OCI-LY1 (cell line): ENCODE data around the gene PREX1.

Source experiments
- EZH2 ChIP-seq: fragments of 200-600 bp; sonication (generic), shearing (Covaris generic); IDR thresholded peaks from 2 replicates; pipeline ENCODE4 v1.8.0; 2017; ENCODE audit warnings: borderline replicate concordance, mixed run types, mild to moderate bottlenecking, antibody characterized with exemption, low read length, moderate library complexity, mixed read lengths
- TF ChIP-seq, protein P1 (sequence below): fragments of 200-600 bp; sonication (generic), shearing (Covaris generic); IDR thresholded peaks from 2 replicates; pipeline ENCODE4 v1.5.1; 2017; ENCODE audit warnings: mild to moderate bottlenecking, antibody characterized with exemption, low read length, moderate library complexity, mixed read lengths

DNA sequence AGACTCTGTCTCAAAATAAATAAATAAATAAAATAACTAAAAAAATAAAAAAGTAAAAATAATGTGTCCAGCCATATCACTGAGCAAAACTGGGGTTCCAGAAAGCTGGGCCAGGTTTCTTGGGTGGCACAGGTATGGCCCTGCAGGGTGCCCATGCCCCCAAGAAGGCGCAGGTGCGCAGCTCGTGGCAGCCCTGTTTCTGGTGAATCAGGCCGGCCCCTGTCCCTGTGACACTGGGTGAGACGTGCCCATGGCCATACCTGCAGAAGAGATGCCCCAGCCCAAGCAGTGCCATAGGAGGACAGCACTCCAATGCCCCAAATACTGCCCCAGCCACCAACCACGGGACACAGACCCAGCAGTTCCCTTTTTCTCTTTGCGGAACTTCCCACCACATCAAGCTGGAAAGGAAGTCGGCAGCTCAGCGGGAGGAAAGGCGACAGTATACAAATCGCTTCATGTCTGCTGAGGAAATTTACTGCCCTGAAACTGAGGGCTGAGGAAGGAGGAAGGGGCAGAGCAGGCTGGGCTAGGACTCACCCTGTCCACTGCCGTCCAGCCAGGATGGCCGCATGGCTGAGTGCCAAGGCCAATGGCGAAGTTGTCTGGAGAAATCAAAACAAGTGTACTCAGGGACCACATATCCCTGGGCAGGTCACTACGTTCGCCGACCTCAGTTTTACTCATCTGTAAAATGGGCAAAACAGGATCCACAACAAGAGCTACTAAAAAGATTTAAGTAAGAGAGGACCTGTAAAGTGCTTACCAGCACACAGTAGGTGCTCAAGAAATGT is 55.4 kb downstream of the PREX1 start:
- TF ChIP-seq, protein P1, sequence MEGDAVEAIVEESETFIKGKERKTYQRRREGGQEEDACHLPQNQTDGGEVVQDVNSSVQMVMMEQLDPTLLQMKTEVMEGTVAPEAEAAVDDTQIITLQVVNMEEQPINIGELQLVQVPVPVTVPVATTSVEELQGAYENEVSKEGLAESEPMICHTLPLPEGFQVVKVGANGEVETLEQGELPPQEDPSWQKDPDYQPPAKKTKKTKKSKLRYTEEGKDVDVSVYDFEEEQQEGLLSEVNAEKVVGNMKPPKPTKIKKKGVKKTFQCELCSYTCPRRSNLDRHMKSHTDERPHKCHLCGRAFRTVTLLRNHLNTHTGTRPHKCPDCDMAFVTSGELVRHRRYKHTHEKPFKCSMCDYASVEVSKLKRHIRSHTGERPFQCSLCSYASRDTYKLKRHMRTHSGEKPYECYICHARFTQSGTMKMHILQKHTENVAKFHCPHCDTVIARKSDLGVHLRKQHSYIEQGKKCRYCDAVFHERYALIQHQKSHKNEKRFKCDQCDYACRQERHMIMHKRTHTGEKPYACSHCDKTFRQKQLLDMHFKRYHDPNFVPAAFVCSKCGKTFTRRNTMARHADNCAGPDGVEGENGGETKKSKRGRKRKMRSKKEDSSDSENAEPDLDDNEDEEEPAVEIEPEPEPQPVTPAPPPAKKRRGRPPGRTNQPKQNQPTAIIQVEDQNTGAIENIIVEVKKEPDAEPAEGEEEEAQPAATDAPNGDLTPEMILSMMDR, result no peak
- TF ChIP-seq EZH2, result no peak
